WTC11 (cell line): Measurements from ENCODE around the gene SAA1. TPM values are rescaled to one million over a fixed set of nuclear protein-coding genes. Genes with fewer than 3 reads are reported as not detected.
"Not testable (repeated sequence)": the region's sequence is repeated elsewhere in the genome, so short reads cannot be mapped to it uniquely, and the experiment has no call there.

ENCODE experiments used
- ATAC-seq: fragments of 200-7000 bp; cut with Tn5 transposase; 2 replicates; pipeline ENCODE4 v1.10.0; 2021; ENCODE audit warnings: mild to moderate bottlenecking, moderate library complexity
- CTCF ChIA-PET: fragments of 300-600 bp; sonication (Branson Sonifier 250); formaldehyde crosslinking; loops from one replicate; lab custom pipeline; 2021; ENCODE audit warnings: antibody characterized with exemption; lab: Charles Lee
- POLR2A ChIA-PET: fragments of 350-600 bp; sonication (Branson Sonifier 250); formaldehyde crosslinking; loops from one replicate; lab custom pipeline; 2021; ENCODE audit warnings: antibody characterized with exemption; lab: Charles Lee
- DNase-seq: peaks from one replicate; pipeline ENCODE4 v3.0.0; 2021; ENCODE audit warnings: low spot score
- H3K27ac Mint-ChIP-seq: 2 replicates; pipeline ENCODE4 v1.8.0; 2021; ENCODE audit warnings: mixed read lengths
- H3K27me3 Mint-ChIP-seq: 2 replicates; pipeline ENCODE4 v1.8.0; 2021; ENCODE audit warnings: low read depth, mild to moderate bottlenecking, moderate library complexity, mixed read lengths
- H3K36me3 Mint-ChIP-seq: 2 replicates; pipeline ENCODE4 v1.8.0; 2021; ENCODE audit warnings: mixed read lengths
- H3K4me1 Mint-ChIP-seq: 2 replicates; pipeline ENCODE4 v1.8.0; 2022; ENCODE audit warnings: mixed read lengths
- H3K4me3 Mint-ChIP-seq: 2 replicates; pipeline ENCODE4 v1.8.0; 2021; ENCODE audit warnings: mild to moderate bottlenecking, moderate library complexity, mixed read lengths
- H3K9me3 Mint-ChIP-seq: 2 replicates; pipeline ENCODE4 v1.8.0; 2021; ENCODE audit warnings: mixed read lengths
- CREB1 ChIP-seq: sonication (generic); formaldehyde crosslinking; IDR thresholded peaks from 2 replicates; pipeline ENCODE4 v1.8.0; 2023; ENCODE audit warnings: mild to moderate bottlenecking, missing genetic modification reagents
- E2F1 ChIP-seq: sonication (generic); formaldehyde crosslinking; IDR thresholded peaks from 2 replicates; pipeline ENCODE4 v1.8.0; 2022; ENCODE audit warnings: mild to moderate bottlenecking, missing genetic modification reagents
- ERG ChIP-seq: fragments of 250-450 bp; sonication (Bioruptor Pico); IDR thresholded peaks from 2 replicates; pipeline ENCODE4 v1.8.0; 2021; ENCODE audit warnings: mild to moderate bottlenecking
- ESRRA ChIP-seq: sonication (generic); formaldehyde crosslinking; IDR thresholded peaks from 2 replicates; pipeline ENCODE4 v1.8.1; 2022; ENCODE audit warnings: mild to moderate bottlenecking, missing genetic modification reagents, borderline replicate concordance
- ETV6 ChIP-seq: sonication (generic); formaldehyde crosslinking; IDR thresholded peaks from 2 replicates; pipeline ENCODE4 v1.8.1; 2022; ENCODE audit warnings: mild to moderate bottlenecking, missing genetic modification reagents
- FOXK1 ChIP-seq: sonication (generic); formaldehyde crosslinking; IDR thresholded peaks from 2 replicates; pipeline ENCODE4 v1.8.0; 2022; ENCODE audit warnings: mild to moderate bottlenecking, moderate library complexity, missing genetic modification reagents
- NR3C1 ChIP-seq: sonication (generic); formaldehyde crosslinking; conservative IDR thresholded peaks from 2 replicates; pipeline ENCODE4 v1.8.1; 2023; ENCODE audit warnings: low read depth, mild to moderate bottlenecking, missing genetic modification reagents
- PRRX2 ChIP-seq: fragments of 250-450 bp; sonication (Bioruptor Pico); IDR thresholded peaks from 2 replicates; pipeline ENCODE4 v1.8.0; 2021; ENCODE audit warnings: mild to moderate bottlenecking
- RORB ChIP-seq: fragments of 250-450 bp; sonication (Bioruptor Pico); IDR thresholded peaks from 2 replicates; pipeline ENCODE4 v1.9.0; 2021; ENCODE audit warnings: mild to moderate bottlenecking
- ZBTB43 ChIP-seq: sonication (generic); formaldehyde crosslinking; IDR thresholded peaks from 2 replicates; pipeline ENCODE4 v1.8.1; 2023; ENCODE audit warnings: mild to moderate bottlenecking, missing genetic modification reagents
- ZNF138 ChIP-seq: sonication (generic); formaldehyde crosslinking; conservative IDR thresholded peaks from 2 replicates; pipeline ENCODE4 v1.8.1; 2022; ENCODE audit warnings: mild to moderate bottlenecking, moderate library complexity, missing genetic modification reagents
- ZNF416 ChIP-seq: fragments of 250-450 bp; sonication (Bioruptor Pico); IDR thresholded peaks from 2 replicates; pipeline ENCODE4 v1.9.0; 2021; ENCODE audit warnings: mild to moderate bottlenecking, inconsistent platforms
- ZNF532 ChIP-seq: fragments of 250-450 bp; sonication (Bioruptor Pico); IDR thresholded peaks from 2 replicates; pipeline ENCODE4 v1.9.0; 2021; ENCODE audit warnings: mild to moderate bottlenecking, borderline replicate concordance
- total RNA-seq: library from RNA; stranded (reverse); gene quantifications from 3 replicates; pipeline ENCODE4 v1.2.3, GENCODE V29; 2021

Gene SAA1
- total RNA-seq, 1 experiment from 2014 or later: 7.7 TPM

- H3K27me3 Mint-ChIP-seq: no peaks in the 10 kb centered on the region; the same call in 1 of the 2 replicates
- no peak overlapping the region for H3K4me3 Mint-ChIP-seq
- H3K36me3 Mint-ChIP-seq: no peaks in the 10 kb centered on the region
- POLR2A ChIA-PET: no interaction called here
- DNase-seq (no peak), ATAC-seq (no peak)
- CTCF ChIA-PET: no interaction called here
- H3K27ac Mint-ChIP-seq: no peak overlapping the region
- peaks cover 7% of the 10 kb centered on the region; the same call in 1 of the 2 replicates for H3K4me1 Mint-ChIP-seq
- no peak for TF ChIP-seq ESRRA (CRISPR knock-in tag)
- TF ChIP-seq ZNF138 (CRISPR knock-in tag): no peak
- TF ChIP-seq ETV6 (CRISPR knock-in tag): no peak
- TF ChIP-seq ZBTB43 (CRISPR knock-in tag): no peak
- TF ChIP-seq, all 79 proteins: peak for 0
- H3K9me3 Mint-ChIP-seq: no peaks in the 10 kb centered on the region
Measured at GRCh38 chr11:18259259-18259658, 6.8 kb upstream of the SAA1 start.

GRCh38 chr11:18261721-18262120 is 4.3 kb upstream of the SAA1 start:
- H3K4me1 Mint-ChIP-seq: peaks cover 7% of the 10 kb centered on the region; the same call in 1 of the 2 replicates
- TF ChIP-seq PRRX2: no peak
- no peak for TF ChIP-seq FOXK1 (CRISPR knock-in tag)
- TF ChIP-seq E2F1 (CRISPR knock-in tag): no peak
- no peak for TF ChIP-seq ZNF532 (CRISPR knock-in tag)
- TF ChIP-seq ERG (CRISPR knock-in tag): no peak
- no peak for TF ChIP-seq RORB (CRISPR knock-in tag)
- no peak for TF ChIP-seq ZNF416 (CRISPR knock-in tag)
- TF ChIP-seq NR3C1 (CRISPR knock-in tag): no peak
- no peak for TF ChIP-seq CREB1
- ChIA-PET POLR2A (no interaction called here), CTCF (interaction anchor here (1.5 kb wide), 1 partner anchor 58 kb away, joined by 3 read pairs; no protein-coding TSS in a partner anchor)
- no peak overlapping the region for H3K27ac Mint-ChIP-seq
- no peak for ATAC-seq
- H3K27me3 Mint-ChIP-seq: no peaks in the 10 kb centered on the region; the same call in 1 of the 2 replicates
- no peaks in the 10 kb centered on the region for H3K9me3 Mint-ChIP-seq
- DNase-seq: no peak
- H3K36me3 Mint-ChIP-seq: no peaks in the 10 kb centered on the region
- H3K4me3 Mint-ChIP-seq: no peak overlapping the region

GRCh38 chr11:18262681-18263350 is 3.2 kb upstream of the SAA1 start:
- H3K27ac Mint-ChIP-seq, ATAC-seq, H3K4me1 Mint-ChIP-seq, H3K4me3 Mint-ChIP-seq, H3K9me3 Mint-ChIP-seq, POLR2A ChIA-PET, H3K36me3 Mint-ChIP-seq, H3K27me3 Mint-ChIP-seq: not testable (repeated sequence)
- CTCF ChIA-PET: interaction anchor here (1.5 kb wide), 1 partner anchor 59 kb away, joined by 3 read pairs; no protein-coding TSS in a partner anchor
- DNase-seq: peak; percentile 34
